HG02852 (cell line): ENCODE data around the gene HOXA6.

ENCODE experiments used
- ATAC-seq: cut with Tn5 transposase; IDR thresholded peaks from one replicate; pipeline ENCODE4 v1.9.1; 2021; ENCODE audit warnings: mild to moderate bottlenecking, moderate library complexity; ENCODE audit not compliant: unreplicated experiment

HOXA6 gene

GRCh38 chr7:27147199-27148030 lies at the start of gene HOXA6:
TSS of gene HOXA6 (minus strand) at chr7:27147774. CDS start at chr7:27147749, 25 bp downstream.
- ATAC-seq = no peak

DNA sequence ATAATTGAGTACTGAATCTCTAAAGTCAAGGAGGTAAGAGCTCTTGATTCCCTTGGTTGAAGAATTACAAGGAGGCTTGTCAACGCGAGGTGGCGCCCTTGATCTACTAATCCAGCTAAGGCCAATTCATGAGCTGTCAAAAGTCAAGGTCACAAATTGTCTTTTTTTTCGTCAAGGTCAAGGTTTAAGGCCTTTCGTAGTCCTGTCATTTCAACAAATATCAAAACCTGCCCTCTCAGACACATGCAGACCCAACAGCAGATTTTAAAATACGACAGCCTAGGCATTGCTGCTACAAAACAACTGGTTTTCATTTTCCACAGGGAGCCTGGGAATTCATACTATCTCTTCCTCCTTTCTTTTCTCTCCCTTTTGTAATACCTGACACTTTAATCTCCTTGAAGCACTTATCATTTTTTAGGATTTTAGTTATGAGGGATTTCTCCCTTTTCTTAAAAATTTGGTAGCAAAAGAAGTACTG lies 48.8 kb upstream of the HOXA6 start:
- ATAC-seq = no peak

DNA sequence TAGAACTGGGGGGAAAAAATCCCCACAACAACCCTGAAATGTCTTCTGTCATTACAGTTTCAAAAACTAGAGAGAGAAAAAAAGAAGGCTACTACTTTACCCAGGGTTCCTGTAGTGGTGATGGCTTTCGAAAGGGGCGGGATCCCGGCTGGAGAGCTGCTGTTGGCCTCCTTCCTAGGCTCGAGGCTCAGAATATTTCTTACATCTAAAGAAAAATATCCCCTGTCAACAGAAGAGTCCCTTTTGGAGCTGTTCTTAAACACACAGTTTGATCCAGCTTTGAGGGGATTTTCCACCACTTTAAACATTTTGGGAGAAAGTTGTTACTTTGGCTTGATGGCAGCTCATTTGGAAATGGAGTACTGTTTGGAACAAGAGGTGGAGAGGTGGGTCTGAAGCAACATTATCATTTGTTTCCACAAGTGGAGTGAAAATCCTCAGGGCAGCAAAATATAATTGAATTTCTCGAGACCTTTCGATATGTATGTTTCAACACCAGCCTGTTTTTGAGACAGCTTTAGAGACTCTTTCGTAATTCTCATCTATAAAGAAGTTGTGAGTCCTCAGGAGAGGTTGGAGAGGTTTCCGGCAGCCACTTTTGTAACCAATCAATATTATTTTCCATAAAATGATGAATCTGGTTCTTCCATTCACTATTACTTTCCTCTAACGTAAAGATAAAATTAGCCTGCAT lies 47.3 kb upstream of the HOXA6 start:
- no peak for ATAC-seq

- no peak for ATAC-seq
These were observed 46.4 kb upstream of the HOXA6 start for GRCh38 chr7:27194002-27194352.

DNA sequence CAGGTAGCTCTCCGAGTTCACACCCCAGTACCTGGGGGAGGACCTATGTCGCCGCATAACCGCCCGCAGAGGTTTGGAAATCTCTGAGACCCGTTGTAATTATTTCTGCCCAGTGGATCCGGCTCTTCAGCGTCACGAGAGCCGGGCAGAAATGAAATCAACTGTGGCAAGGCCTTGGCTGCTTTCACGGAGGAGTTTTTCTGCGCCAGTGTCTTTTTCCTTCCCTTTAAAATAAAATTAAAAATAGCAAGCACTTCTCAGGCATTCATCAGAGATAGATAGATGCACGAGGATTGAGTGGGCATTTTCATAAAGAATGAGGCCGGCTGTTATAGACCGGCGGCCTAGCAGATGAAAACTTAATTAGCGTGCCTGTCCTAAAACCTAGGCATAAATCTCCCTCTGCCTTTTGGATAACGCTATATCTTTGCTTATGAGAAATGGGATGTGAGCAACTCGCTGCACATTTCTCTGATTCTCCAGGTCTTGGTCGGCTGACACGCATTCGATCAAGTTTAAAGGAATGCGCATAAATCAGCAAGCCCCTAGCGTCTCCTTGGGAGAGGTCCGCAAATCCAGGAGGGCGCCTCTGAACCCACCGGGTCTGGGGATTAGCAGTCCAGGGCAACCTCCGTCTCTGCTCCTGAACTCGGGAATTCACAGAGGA lies 45.9 kb upstream of the HOXA6 start:
- ATAC-seq = no peak

DNA sequence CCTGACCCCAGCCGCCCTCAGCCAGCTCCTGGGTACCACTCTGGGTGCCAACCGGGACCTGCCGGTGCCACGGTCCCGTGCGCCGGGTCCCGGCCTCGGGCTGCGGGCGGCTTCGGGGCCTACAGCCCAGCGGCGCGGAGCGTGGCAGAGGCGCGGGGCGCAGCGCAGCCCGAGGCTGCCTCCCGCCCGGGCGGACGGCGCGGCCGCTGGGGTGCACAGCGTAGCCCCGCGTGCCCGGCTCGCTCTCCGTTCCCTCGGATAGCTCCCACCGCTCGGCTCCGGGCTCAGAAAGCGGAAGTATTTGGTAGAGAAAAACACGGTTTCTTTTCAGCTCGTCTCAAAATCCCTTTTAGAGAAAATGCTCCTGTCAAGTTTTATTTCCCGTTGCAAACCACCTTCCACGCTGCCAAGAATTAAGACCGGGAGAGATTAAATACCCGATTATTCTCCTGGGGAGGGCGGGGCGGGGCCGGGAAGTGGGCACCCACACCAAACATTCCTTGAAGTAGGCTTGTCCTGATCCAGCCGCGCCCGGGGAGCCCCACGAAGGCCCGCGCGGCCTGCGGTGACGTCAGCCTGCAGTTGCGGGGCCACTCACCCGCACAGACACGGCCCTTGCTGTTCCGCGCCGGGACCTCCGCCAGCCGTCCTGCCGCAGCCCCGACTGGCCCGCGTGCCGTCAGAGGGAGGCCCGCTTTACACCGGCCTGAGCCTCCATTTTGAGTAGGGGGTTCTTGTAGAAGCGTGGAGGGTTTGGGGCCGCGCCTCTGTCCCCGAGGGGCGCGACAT lies 45.2 kb upstream of the HOXA6 start:
- no peak for ATAC-seq

GRCh38 chr7:27191833-27192545 lies 44.4 kb upstream of the HOXA6 start:
- ATAC-seq = no peak

GRCh38 chr7:27191161-27191731 lies 43.7 kb upstream of the HOXA6 start:
- ATAC-seq = no peak

DNA sequence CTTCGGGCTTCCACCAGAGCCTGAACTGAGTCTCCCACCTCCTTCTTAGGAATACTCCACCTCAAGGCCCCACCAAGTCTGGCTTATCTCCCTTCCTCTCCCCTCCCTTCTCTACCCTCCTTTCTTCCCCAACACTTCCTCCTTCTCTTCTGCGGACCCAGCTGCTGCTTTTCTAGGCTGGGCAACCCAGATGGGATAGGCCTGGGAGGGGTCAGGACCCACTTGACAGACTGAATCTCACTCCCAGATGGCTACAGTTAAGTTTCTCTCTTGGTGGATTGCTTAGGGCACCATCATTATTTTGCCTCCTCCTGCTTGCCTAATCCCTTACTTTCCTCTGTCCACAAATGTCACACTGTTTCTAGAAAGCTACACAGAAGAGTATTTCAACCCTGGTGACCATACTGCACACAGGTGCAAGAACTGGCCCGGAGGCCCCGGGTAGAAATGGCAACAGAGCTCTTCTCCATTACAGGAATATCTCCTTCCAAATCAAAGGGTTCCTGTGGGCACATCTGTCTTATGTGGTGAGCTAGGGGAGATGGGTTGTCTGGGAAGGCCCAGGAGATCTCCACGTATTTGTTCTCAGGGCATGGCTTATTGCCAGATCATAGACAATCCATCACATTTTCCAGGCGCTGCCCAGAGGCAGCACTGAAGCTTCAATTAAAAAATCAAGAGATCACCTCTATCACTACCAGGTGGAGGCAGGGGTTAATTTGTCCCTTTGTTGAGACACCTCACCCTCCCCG lies 42.6 kb upstream of the HOXA6 start:
- no peak for ATAC-seq

- no peak for ATAC-seq
These were observed 41.9 kb upstream of the HOXA6 start for GRCh38 chr7:27189295-27189996.

DNA sequence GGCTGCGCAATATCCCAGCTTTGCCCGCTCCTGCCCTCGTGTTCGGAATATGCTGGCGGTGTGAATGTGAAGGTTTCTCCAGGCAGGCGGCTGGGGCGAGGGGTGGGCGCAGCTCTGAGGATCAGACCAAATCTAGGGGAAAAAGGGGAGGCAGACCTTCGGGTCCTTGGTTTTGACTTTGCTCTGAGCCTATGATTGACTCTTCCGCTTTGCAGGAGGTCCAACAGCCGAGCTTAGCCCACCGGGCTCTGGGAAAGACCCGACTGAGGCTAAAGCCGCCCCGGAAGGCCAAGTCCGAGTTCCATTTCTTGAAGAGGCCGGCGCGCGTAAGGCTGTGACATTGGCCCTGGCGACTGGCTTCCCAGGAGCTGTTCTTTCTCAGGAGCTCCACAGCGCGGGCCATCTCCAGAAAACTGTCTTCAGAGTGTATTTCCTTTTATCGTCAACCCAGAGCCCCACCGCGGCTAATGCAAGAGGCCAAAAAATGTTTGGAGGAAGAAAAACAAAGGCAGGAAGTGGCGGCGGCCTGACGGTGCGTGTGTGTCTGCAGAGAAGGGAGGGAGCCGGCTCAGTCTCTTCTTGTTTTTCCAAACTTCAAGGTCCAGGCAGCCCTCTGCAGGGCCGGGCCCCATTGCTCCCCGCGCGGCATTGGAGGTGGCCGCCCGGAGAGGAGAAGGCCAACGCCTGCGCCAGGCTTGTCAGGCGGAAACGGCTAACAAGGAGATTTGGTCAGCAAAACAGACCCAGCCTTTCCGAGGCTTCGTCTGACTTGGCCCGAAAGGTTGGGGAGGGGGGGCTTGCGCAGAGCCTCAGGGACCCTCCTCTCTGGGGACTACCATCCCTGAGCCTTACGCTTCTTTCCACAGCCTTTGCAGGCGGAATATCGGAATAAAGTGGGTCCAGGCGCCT lies 41.1 kb upstream of the HOXA6 start:
- no peak for ATAC-seq

- no peak for ATAC-seq
These were observed 40.2 kb upstream of the HOXA6 start for GRCh38 chr7:27187475-27188385.

DNA sequence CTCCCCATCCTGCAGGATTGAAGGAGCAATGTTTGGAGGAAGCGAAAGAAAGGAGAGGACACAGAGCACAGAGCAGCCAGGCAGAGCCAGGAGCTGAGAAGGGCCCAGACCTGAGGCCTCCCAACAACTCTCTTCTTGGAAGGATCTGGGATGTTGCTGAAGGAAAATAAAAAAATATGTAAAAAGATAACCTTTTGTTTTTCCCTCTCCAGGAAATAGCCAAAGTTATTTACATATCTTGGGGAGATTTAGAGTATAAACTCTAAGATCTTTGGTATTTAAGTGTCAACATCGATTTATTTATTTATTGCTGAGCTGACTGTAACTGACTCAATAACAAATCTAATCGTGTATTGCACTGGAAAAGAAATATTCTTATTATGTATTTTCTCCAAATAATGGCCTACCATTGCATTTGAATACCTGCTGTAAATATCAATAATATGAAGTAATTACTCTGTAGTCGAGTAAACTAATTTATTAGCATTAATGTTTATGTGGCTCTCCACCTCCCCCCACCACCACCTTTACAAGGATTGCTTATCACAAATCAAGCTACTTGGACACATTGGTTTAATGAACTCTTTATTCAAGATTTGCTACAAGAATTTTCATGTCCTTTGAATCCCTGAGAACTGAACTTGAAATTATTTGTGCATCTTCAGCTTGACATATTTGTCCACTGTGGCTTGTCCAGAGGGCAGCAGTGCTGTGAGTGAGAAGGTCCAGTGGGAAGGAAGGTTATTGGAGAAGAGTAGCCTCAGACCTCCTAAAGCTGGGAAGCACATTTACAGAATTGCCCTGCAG lies 39.3 kb upstream of the HOXA6 start:
- ATAC-seq = no peak

- ATAC-seq = no peak
These were observed 38.5 kb upstream of the HOXA6 start for GRCh38 chr7:27185854-27186667.
